GM23338 (cell line): ENCODE results near the gene LMF2. TPM values are rescaled to one million over a fixed set of nuclear protein-coding genes. Genes with fewer than 3 reads are reported as not detected.

Experiments used
- ATAC-seq: fragments of 200-7000 bp; cut with Tn5 transposase; 3 replicates; pipeline ENCODE4 v1.9.1; 2020
- DNase-seq: peaks from one replicate; pipeline ENCODE4 v3.0.0-alpha.2; 2015; ENCODE audit warnings: low spot score
- H2AFZ ChIP-seq: fragments of 200-600 bp; sonication (generic); 2 replicates; pipeline ENCODE4 v1.8.0; 2016; ENCODE audit warnings: antibody characterized with exemption, mild to moderate bottlenecking, moderate library complexity
- H3F3A ChIP-seq: fragments of 200-600 bp; sonication (generic); replicated peaks from 2 replicates; pipeline ENCODE4 v1.8.0; 2017; ENCODE audit warnings: antibody characterized with exemption, mixed run types, low read depth
- H3K27ac ChIP-seq: fragments of 200-600 bp; sonication (generic); 2 replicates; pipeline ENCODE4 v1.6.1; 2016; ENCODE audit warnings: low read depth
- H3K27me3 ChIP-seq: fragments of 200-600 bp; sonication (generic); 2 replicates; pipeline ENCODE4 v1.8.0; 2016; ENCODE audit warnings: mild to moderate bottlenecking, mixed run types, moderate library complexity; ENCODE audit not compliant: insufficient read depth
- H3K36me3 ChIP-seq: fragments of 200-600 bp; sonication (generic); 2 replicates; pipeline ENCODE4 v1.8.0; 2016; ENCODE audit warnings: mild to moderate bottlenecking; ENCODE audit not compliant: insufficient read depth
- H3K4me1 ChIP-seq: fragments of 200-600 bp; sonication (generic); 2 replicates; pipeline ENCODE4 v1.8.0; 2016; ENCODE audit warnings: mild to moderate bottlenecking, moderate library complexity; ENCODE audit not compliant: insufficient read depth
- H3K4me2 ChIP-seq: fragments of 200-600 bp; sonication (generic); 2 replicates; pipeline ENCODE4 v1.7.1; 2017; ENCODE audit warnings: mixed run types
- H3K4me3 ChIP-seq: fragments of 200-600 bp; sonication (generic); 2 replicates; pipeline ENCODE4 v1.6.1; 2016; ENCODE audit warnings: mixed run types
- H3K79me2 ChIP-seq: fragments of 200-600 bp; sonication (generic); replicated peaks from 2 replicates; pipeline ENCODE4 v1.8.0; 2017; ENCODE audit warnings: mild to moderate bottlenecking; ENCODE audit not compliant: insufficient read depth
- H3K9me2 ChIP-seq: fragments of 200-600 bp; sonication (generic); 2 replicates; pipeline ENCODE4 v1.8.0; 2017; ENCODE audit not compliant: insufficient read depth
- H4K20me1 ChIP-seq: fragments of 200-600 bp; sonication (generic); replicated peaks from 2 replicates; pipeline ENCODE4 v1.8.0; 2017; ENCODE audit warnings: mild to moderate bottlenecking; ENCODE audit not compliant: insufficient read depth
- H3K27ac Mint-ChIP-seq: 2 replicates; pipeline ENCODE4 v1.8.0; 2020; ENCODE audit warnings: inconsistent platforms, mild to moderate bottlenecking, moderate library complexity, mixed read lengths
- H3K27me3 Mint-ChIP-seq: 3 replicates; pipeline ENCODE4 v1.8.0; 2022; ENCODE audit warnings: low read depth, mild to moderate bottlenecking, moderate library complexity, mixed read lengths, inconsistent platforms; ENCODE audit not compliant: insufficient read depth, poor library complexity
- H3K36me3 Mint-ChIP-seq: 3 replicates; pipeline ENCODE4 v1.8.0; 2021; ENCODE audit warnings: low read depth, mild to moderate bottlenecking, inconsistent platforms, moderate library complexity, mixed read lengths
- H3K4me1 Mint-ChIP-seq: 3 replicates; pipeline ENCODE4 v1.8.0; 2020; ENCODE audit warnings: mild to moderate bottlenecking, inconsistent platforms, mixed read lengths
- H3K4me3 Mint-ChIP-seq: 3 replicates; pipeline ENCODE4 v1.8.0; 2021; ENCODE audit warnings: moderate library complexity, mild to moderate bottlenecking, inconsistent platforms, mixed read lengths
- H3K9me3 Mint-ChIP-seq: 3 replicates; pipeline ENCODE4 v1.8.0; 2020; ENCODE audit warnings: moderate library complexity, mild to moderate bottlenecking, inconsistent platforms, mixed read lengths
- EZH2 ChIP-seq: fragments of 200-600 bp; sonication (generic); IDR thresholded peaks from one replicate; pipeline ENCODE4 v1.8.0; 2017; ENCODE audit warnings: antibody characterized with exemption, mild to moderate bottlenecking, low read depth; ENCODE audit not compliant: unreplicated experiment
- EZH2phosphoT487 ChIP-seq: fragments of 200-600 bp; sonication (generic); IDR thresholded peaks from one replicate; pipeline ENCODE4 v1.8.1; 2018; ENCODE audit warnings: antibody characterized with exemption; ENCODE audit not compliant: unreplicated experiment
- NANOG ChIP-seq: IDR thresholded peaks from 2 replicates; pipeline ENCODE4 v1.6.1; 2016; ENCODE audit warnings: antibody characterized with exemption, borderline replicate concordance
- POLR2AphosphoS5 ChIP-seq: IDR thresholded peaks from 2 replicates; pipeline ENCODE4 v1.6.1; 2016; ENCODE audit warnings: antibody characterized with exemption, low read depth
- ZNF114 ChIP-seq: fragments of 250-450 bp; sonication (Bioruptor Pico); IDR thresholded peaks from 2 replicates; pipeline ENCODE4 v1.5.0; 2020; ENCODE audit warnings: mild to moderate bottlenecking, moderate library complexity
- polyA plus RNA-seq: library from polyadenylated mRNA; unstranded; fragments of >200 nt; fragmentation: Nextera tagmentation; extraction: Ambion mirVana; gene quantifications from 2 replicates; pipeline ENCODE4 v1.2.1, GENCODE V29; 2016
- total RNA-seq: library from RNA; depleted of rRNA; stranded (reverse); fragments of >200 nt; shearing (Covaris generic); gene quantifications from 2 replicates; pipeline ENCODE4 v1.2.3, GENCODE V29; 2014
- TF ChIP-seq, protein P1 (sequence below): IDR thresholded peaks from 2 replicates; pipeline ENCODE4 v1.6.1; 2016; ENCODE audit warnings: antibody characterized with exemption
- TF ChIP-seq, protein P2 (sequence below): IDR thresholded peaks from one replicate; pipeline ENCODE4 v1.6.1; 2018; ENCODE audit warnings: antibody characterized with exemption; ENCODE audit not compliant: unreplicated experiment

Gene LMF2
- total and polyA plus RNA-seq, 2 experiments from 2014 or later, result 15.6 to 36.3 TPM

DNA sequence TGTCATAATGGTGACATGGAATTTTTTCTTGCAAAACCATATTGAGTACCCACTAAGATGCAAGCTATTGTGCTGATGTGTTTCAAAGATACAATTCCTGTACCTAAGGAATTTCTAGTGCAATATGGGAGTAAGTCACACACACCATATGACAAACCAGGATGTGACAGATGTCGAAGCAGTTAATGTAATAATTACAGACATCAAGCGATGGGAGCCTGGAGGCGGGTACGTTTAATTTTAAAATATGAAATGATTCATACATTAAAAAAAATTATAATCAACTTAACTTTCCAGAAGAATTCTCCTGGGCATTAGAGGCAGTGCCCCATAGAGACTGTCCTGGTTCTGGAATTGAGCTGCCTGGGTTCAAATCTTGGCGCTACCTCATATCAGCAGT, 49.2 kb upstream of the LMF2 start:
- TF ChIP-seq NANOG (no peak), EZH2phosphoT487 (no peak), POLR2AphosphoS5 (no peak), EZH2 (no peak)
- TF ChIP-seq, protein P1, sequence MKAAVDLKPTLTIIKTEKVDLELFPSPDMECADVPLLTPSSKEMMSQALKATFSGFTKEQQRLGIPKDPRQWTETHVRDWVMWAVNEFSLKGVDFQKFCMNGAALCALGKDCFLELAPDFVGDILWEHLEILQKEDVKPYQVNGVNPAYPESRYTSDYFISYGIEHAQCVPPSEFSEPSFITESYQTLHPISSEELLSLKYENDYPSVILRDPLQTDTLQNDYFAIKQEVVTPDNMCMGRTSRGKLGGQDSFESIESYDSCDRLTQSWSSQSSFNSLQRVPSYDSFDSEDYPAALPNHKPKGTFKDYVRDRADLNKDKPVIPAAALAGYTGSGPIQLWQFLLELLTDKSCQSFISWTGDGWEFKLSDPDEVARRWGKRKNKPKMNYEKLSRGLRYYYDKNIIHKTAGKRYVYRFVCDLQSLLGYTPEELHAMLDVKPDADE, result no peak
- TF ChIP-seq, protein P2, sequence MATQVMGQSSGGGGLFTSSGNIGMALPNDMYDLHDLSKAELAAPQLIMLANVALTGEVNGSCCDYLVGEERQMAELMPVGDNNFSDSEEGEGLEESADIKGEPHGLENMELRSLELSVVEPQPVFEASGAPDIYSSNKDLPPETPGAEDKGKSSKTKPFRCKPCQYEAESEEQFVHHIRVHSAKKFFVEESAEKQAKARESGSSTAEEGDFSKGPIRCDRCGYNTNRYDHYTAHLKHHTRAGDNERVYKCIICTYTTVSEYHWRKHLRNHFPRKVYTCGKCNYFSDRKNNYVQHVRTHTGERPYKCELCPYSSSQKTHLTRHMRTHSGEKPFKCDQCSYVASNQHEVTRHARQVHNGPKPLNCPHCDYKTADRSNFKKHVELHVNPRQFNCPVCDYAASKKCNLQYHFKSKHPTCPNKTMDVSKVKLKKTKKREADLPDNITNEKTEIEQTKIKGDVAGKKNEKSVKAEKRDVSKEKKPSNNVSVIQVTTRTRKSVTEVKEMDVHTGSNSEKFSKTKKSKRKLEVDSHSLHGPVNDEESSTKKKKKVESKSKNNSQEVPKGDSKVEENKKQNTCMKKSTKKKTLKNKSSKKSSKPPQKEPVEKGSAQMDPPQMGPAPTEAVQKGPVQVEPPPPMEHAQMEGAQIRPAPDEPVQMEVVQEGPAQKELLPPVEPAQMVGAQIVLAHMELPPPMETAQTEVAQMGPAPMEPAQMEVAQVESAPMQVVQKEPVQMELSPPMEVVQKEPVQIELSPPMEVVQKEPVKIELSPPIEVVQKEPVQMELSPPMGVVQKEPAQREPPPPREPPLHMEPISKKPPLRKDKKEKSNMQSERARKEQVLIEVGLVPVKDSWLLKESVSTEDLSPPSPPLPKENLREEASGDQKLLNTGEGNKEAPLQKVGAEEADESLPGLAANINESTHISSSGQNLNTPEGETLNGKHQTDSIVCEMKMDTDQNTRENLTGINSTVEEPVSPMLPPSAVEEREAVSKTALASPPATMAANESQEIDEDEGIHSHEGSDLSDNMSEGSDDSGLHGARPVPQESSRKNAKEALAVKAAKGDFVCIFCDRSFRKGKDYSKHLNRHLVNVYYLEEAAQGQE, result no peak

DNA sequence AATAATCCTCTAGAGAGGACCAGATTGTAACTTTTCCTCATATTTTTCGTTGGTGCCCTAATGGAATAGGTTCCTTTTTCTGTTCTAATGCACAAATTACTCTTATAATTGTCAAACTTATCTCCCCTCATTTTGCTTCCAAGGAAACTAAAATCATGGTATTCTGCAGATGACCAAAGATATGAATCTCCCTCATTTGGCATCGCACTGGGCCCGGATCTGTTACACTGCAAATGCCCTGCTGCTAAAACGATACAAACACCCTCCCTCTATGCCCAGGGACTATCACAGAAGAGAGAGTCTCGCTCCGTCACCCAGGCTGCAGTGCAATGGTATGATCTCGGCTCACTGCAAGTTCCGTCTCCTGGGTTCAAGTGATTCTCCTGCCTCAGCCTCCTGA, 45.8 kb upstream of the LMF2 start:
- H3K4me3 Mint-ChIP-seq, result no peak overlapping the region
- H3K4me3 ChIP-seq, result no peak overlapping the region
- H2AFZ ChIP-seq, result no peak overlapping the region
- no peak overlapping the region for H3K27ac Mint-ChIP-seq
- H3K4me1 ChIP-seq, result no peaks in the 10 kb centered on the region
- H3K4me2 ChIP-seq, result no peak overlapping the region
- H3K9me3 Mint-ChIP-seq, result no peaks in the 10 kb centered on the region
- DNase-seq (no peak), ATAC-seq (no peak)
- H3K9me2 ChIP-seq, result no peaks in the 10 kb centered on the region
- H3K36me3 Mint-ChIP-seq, result no peaks in the 10 kb centered on the region
- H3K4me1 Mint-ChIP-seq, result peaks cover 9% of the 10 kb centered on the region
- no peak overlapping the region for H3K27ac ChIP-seq
- no peaks in the 10 kb centered on the region for H3K36me3 ChIP-seq
- TF ChIP-seq, protein P1, result no peak
- TF ChIP-seq ZNF114 (CRISPR knock-in tag), result no peak
- no peaks in the 10 kb centered on the region; the same call in 1 of the 2 replicates for H3F3A ChIP-seq
- peaks cover 8% of the 10 kb centered on the region; the same call in 1 of the 2 replicates for H3K27me3 ChIP-seq
- peaks cover 17% of the 10 kb centered on the region for H3K27me3 Mint-ChIP-seq
- no peaks in the 10 kb centered on the region for H3K79me2 ChIP-seq
- H4K20me1 ChIP-seq, result no peaks in the 10 kb centered on the region

More for the DNA sequence above, 49.2 kb upstream of the LMF2 start:
- no peaks in the 10 kb centered on the region for H3K9me2 ChIP-seq
- 0 out of 2 replicates have a peak, but pooled peaks cover 7% of the 10 kb centered on the region for H3K27me3 ChIP-seq
- H4K20me1 ChIP-seq, result no peaks in the 10 kb centered on the region
- Mint-ChIP-seq H3K27ac (no peak overlapping the region), H3K4me1 (peaks cover 15% of the 10 kb centered on the region), H3K4me3 (no peak overlapping the region; the same call in 2 of the 3 replicates), H3K27me3 (peaks cover 19% of the 10 kb centered on the region), H3K9me3 (no peaks in the 10 kb centered on the region), H3K36me3 (no peaks in the 10 kb centered on the region)
- DNase-seq (no peak), ATAC-seq (no peak)
- no peak overlapping the region for H3K4me2 ChIP-seq
- no peaks in the 10 kb centered on the region for H3K4me1 ChIP-seq
- H3K36me3 ChIP-seq, result no peaks in the 10 kb centered on the region
- no peak overlapping the region for H3K4me3 ChIP-seq
- H3F3A ChIP-seq, result peaks cover 2% of the 10 kb centered on the region; the same call in 1 of the 2 replicates
- H2AFZ ChIP-seq, result no peak overlapping the region
- H3K27ac ChIP-seq, result no peak overlapping the region
- H3K79me2 ChIP-seq, result no peaks in the 10 kb centered on the region
